GM12878 (cell line): ENCODE measurements around the gene CLDN15. TPM values are rescaled to one million over a fixed set of nuclear protein-coding genes. Genes with fewer than 3 reads are reported as not detected.

Source experiments
- polyA plus RNA-seq, 11 experiments: library from polyadenylated mRNA; depleted of rRNA in 4 of 11; unstranded in 6 of 11; stranded (reverse) in 5 of 11; fragments of >200 nt; fragmentation: Nextera tagmentation in 4 of 11; fragmentation: Illumina TruSeq in 1 of 11; extraction: Ambion mirVana in 4 of 11; extraction: Trizol in 1 of 11; gene quantifications; 1 replicate in 1 of 11; 2 replicates in 10 of 11; pipeline versions ENCODE4 v1.2.1 to v1.2.3, GENCODE V29; 2011 to 2016; ENCODE audit warnings: inconsistent platforms in 2 of 11, missing spikeins in 2 of 11, low read depth in 1 of 11
- small RNA-seq: library from RNA; depleted of rRNA; stranded (forward); fragments of <200 nt; gene quantifications from one replicate; pipeline ENCODE3, GENCODE V24; 2014
- total RNA-seq, 4 experiments: library from RNA; depleted of rRNA in 3 of 4; stranded (reverse); fragments of >200 nt in 3 of 4; fragmentation: Illumina TruSeq in 1 of 4; extraction: Trizol in 1 of 4; gene quantifications; 2 replicates each; pipeline versions ENCODE4 v1.2.1 to v1.2.3, GENCODE V29; 2013 to 2021

Gene CLDN15
- total and polyA plus RNA-seq, 10 of the 15 experiments (the other 5 are each of a cell fraction or from before 2014, with no cell fraction given), result 0.47 to 15.0 (median 6.6) TPM

Small RNAs within 50 kb of the gene (small RNA-seq; reads per million reads assigned to genes)
- gene RNU6-1104P, result not detected

Other genes with a start within 250 kb of the CLDN15 start
Only the 7 nearest of the 12 such genes appear.
- 89.4 and 103 TPM in 2 replicates for gene AP1S1, start 83.3 kb downstream of the CLDN15 start, total RNA-seq (2014; rRNA removed)
- 48.6 and 48.9 TPM in 2 replicates for gene AP1S1, start 83.3 kb downstream of the CLDN15 start, total RNA-seq (2014; rRNA removed; fragmentation: Illumina TruSeq; extraction: Trizol)
- gene AP1S1, start 83.3 kb downstream of the CLDN15 start, total RNA-seq (2021), result 58.5 and 63.5 TPM in 2 replicates
- 103 and 121 TPM in 2 replicates for gene AP1S1, start 83.3 kb downstream of the CLDN15 start, polyA plus RNA-seq (2011; rRNA removed)
- 59.2 and 61.3 TPM in 2 replicates for gene AP1S1, start 83.3 kb downstream of the CLDN15 start, polyA plus RNA-seq (2014; fragmentation: Illumina TruSeq; extraction: Trizol)
- gene AP1S1, start 83.3 kb downstream of the CLDN15 start, polyA plus RNA-seq (2014; fragmentation: Nextera tagmentation; extraction: Ambion mirVana), result 1 to 10 TPM; 2.5 to 7.9 TPM
- 101 and 115 TPM in 2 replicates for gene AP1S1, start 83.3 kb downstream of the CLDN15 start, polyA plus RNA-seq (2014; rRNA removed)
- gene AP1S1, start 83.3 kb downstream of the CLDN15 start, polyA plus RNA-seq (2016; fragmentation: Nextera tagmentation; extraction: Ambion mirVana), result 10 to 100 TPM; 26.3 to 30.7 TPM
- 0.11 TPM in 1 of 2 replicates, not detected in the other for gene VGF, start 72.2 kb downstream of the CLDN15 start, total RNA-seq (2014; rRNA removed)
- 0.09 TPM in 1 of 2 replicates, not detected in the other for gene VGF, start 72.2 kb downstream of the CLDN15 start, total RNA-seq (2014; rRNA removed; fragmentation: Illumina TruSeq; extraction: Trizol)
- 0.11 and 0.23 TPM in 2 replicates for gene VGF, start 72.2 kb downstream of the CLDN15 start, total RNA-seq (2021)
- not detected in 2 replicates for gene VGF, start 72.2 kb downstream of the CLDN15 start, polyA plus RNA-seq (2011; rRNA removed)
- not detected in 2 replicates for gene VGF, start 72.2 kb downstream of the CLDN15 start, polyA plus RNA-seq (2014; fragmentation: Illumina TruSeq; extraction: Trizol)
- not detected for gene VGF, start 72.2 kb downstream of the CLDN15 start, polyA plus RNA-seq (2014; fragmentation: Nextera tagmentation; extraction: Ambion mirVana)
- gene VGF, start 72.2 kb downstream of the CLDN15 start, polyA plus RNA-seq (2014; rRNA removed), result 0.20 TPM in 1 of 2 replicates, not detected in the other
- under 1 TPM; 0.09 to 0.25 TPM for gene VGF, start 72.2 kb downstream of the CLDN15 start, polyA plus RNA-seq (2016; fragmentation: Nextera tagmentation; extraction: Ambion mirVana)
- gene NAT16, start 57.5 kb downstream of the CLDN15 start, total RNA-seq (2014; rRNA removed), result not detected in 2 replicates
- not detected in 2 replicates for gene NAT16, start 57.5 kb downstream of the CLDN15 start, total RNA-seq (2014; rRNA removed; fragmentation: Illumina TruSeq; extraction: Trizol)
- gene NAT16, start 57.5 kb downstream of the CLDN15 start, total RNA-seq (2021), result not detected in 2 replicates
- not detected in 2 replicates for gene NAT16, start 57.5 kb downstream of the CLDN15 start, polyA plus RNA-seq (2011; rRNA removed)
- not detected in 2 replicates for gene NAT16, start 57.5 kb downstream of the CLDN15 start, polyA plus RNA-seq (2014; fragmentation: Illumina TruSeq; extraction: Trizol)
- not detected for gene NAT16, start 57.5 kb downstream of the CLDN15 start, polyA plus RNA-seq (2014; fragmentation: Nextera tagmentation; extraction: Ambion mirVana)
- gene NAT16, start 57.5 kb downstream of the CLDN15 start, polyA plus RNA-seq (2014; rRNA removed), result not detected in 2 replicates
- not detected for gene NAT16, start 57.5 kb downstream of the CLDN15 start, polyA plus RNA-seq (2016; fragmentation: Nextera tagmentation; extraction: Ambion mirVana)
- gene MOGAT3, start 36.8 kb downstream of the CLDN15 start, total RNA-seq (2014; rRNA removed), result not detected in 2 replicates
- not detected in 2 replicates for gene MOGAT3, start 36.8 kb downstream of the CLDN15 start, total RNA-seq (2014; rRNA removed; fragmentation: Illumina TruSeq; extraction: Trizol)
- not detected in 2 replicates for gene MOGAT3, start 36.8 kb downstream of the CLDN15 start, total RNA-seq (2021)
- 0.11 TPM in 1 of 2 replicates, not detected in the other for gene MOGAT3, start 36.8 kb downstream of the CLDN15 start, polyA plus RNA-seq (2011; rRNA removed)
- not detected in 2 replicates for gene MOGAT3, start 36.8 kb downstream of the CLDN15 start, polyA plus RNA-seq (2014; fragmentation: Illumina TruSeq; extraction: Trizol)
- gene MOGAT3, start 36.8 kb downstream of the CLDN15 start, polyA plus RNA-seq (2014; fragmentation: Nextera tagmentation; extraction: Ambion mirVana), result not detected
- gene MOGAT3, start 36.8 kb downstream of the CLDN15 start, polyA plus RNA-seq (2014; rRNA removed), result not detected in 2 replicates
- not detected for gene MOGAT3, start 36.8 kb downstream of the CLDN15 start, polyA plus RNA-seq (2016; fragmentation: Nextera tagmentation; extraction: Ambion mirVana)
- gene PLOD3, start 20.2 kb downstream of the CLDN15 start, total RNA-seq (2014; rRNA removed), result 12.4 and 13.5 TPM in 2 replicates
- 5.3 and 9.2 TPM in 2 replicates for gene PLOD3, start 20.2 kb downstream of the CLDN15 start, total RNA-seq (2014; rRNA removed; fragmentation: Illumina TruSeq; extraction: Trizol)
- gene PLOD3, start 20.2 kb downstream of the CLDN15 start, total RNA-seq (2021), result 25.0 and 27.8 TPM in 2 replicates
- gene PLOD3, start 20.2 kb downstream of the CLDN15 start, polyA plus RNA-seq (2011; rRNA removed), result 15.2 and 17.3 TPM in 2 replicates
- 7.7 and 14.6 TPM in 2 replicates for gene PLOD3, start 20.2 kb downstream of the CLDN15 start, polyA plus RNA-seq (2014; fragmentation: Illumina TruSeq; extraction: Trizol)
- gene PLOD3, start 20.2 kb downstream of the CLDN15 start, polyA plus RNA-seq (2014; fragmentation: Nextera tagmentation; extraction: Ambion mirVana), result 1 to 10 TPM in 1 of 2 experiments, under 1 TPM in 1; 0.53 to 3.2 TPM
- gene PLOD3, start 20.2 kb downstream of the CLDN15 start, polyA plus RNA-seq (2014; rRNA removed), result 15.6 and 20.0 TPM in 2 replicates
- 10 to 100 TPM; 19.6 to 23.0 TPM for gene PLOD3, start 20.2 kb downstream of the CLDN15 start, polyA plus RNA-seq (2016; fragmentation: Nextera tagmentation; extraction: Ambion mirVana)
- 78.6 and 79.2 TPM in 2 replicates for gene ZNHIT1, start 19.6 kb downstream of the CLDN15 start, total RNA-seq (2014; rRNA removed)
- gene ZNHIT1, start 19.6 kb downstream of the CLDN15 start, total RNA-seq (2014; rRNA removed; fragmentation: Illumina TruSeq; extraction: Trizol), result 32.5 and 33.9 TPM in 2 replicates
- gene ZNHIT1, start 19.6 kb downstream of the CLDN15 start, total RNA-seq (2021), result 51.8 and 55.2 TPM in 2 replicates
- 19.2 and 25.7 TPM in 2 replicates for gene ZNHIT1, start 19.6 kb downstream of the CLDN15 start, polyA plus RNA-seq (2011; rRNA removed)
- gene ZNHIT1, start 19.6 kb downstream of the CLDN15 start, polyA plus RNA-seq (2014; fragmentation: Illumina TruSeq; extraction: Trizol), result 7.6 and 30.2 TPM in 2 replicates
- 10 to 100 TPM in 1 of 2 experiments, 1 to 10 TPM in 1; 3.8 to 14.9 TPM for gene ZNHIT1, start 19.6 kb downstream of the CLDN15 start, polyA plus RNA-seq (2014; fragmentation: Nextera tagmentation; extraction: Ambion mirVana)
- 71.4 and 75.9 TPM in 2 replicates for gene ZNHIT1, start 19.6 kb downstream of the CLDN15 start, polyA plus RNA-seq (2014; rRNA removed)
- gene ZNHIT1, start 19.6 kb downstream of the CLDN15 start, polyA plus RNA-seq (2016; fragmentation: Nextera tagmentation; extraction: Ambion mirVana), result 10 to 100 TPM; 77.7 to 78.4 TPM
- 109 and 116 TPM in 2 replicates for gene FIS1, start 7.3 kb upstream of the CLDN15 start, total RNA-seq (2014; rRNA removed)
- 97.9 and 103 TPM in 2 replicates for gene FIS1, start 7.3 kb upstream of the CLDN15 start, total RNA-seq (2014; rRNA removed; fragmentation: Illumina TruSeq; extraction: Trizol)
- gene FIS1, start 7.3 kb upstream of the CLDN15 start, total RNA-seq (2021), result 104 and 110 TPM in 2 replicates
- 66.1 and 95.5 TPM in 2 replicates for gene FIS1, start 7.3 kb upstream of the CLDN15 start, polyA plus RNA-seq (2011; rRNA removed)
- 52.1 and 105 TPM in 2 replicates for gene FIS1, start 7.3 kb upstream of the CLDN15 start, polyA plus RNA-seq (2014; fragmentation: Illumina TruSeq; extraction: Trizol)
- gene FIS1, start 7.3 kb upstream of the CLDN15 start, polyA plus RNA-seq (2014; fragmentation: Nextera tagmentation; extraction: Ambion mirVana), result 10 to 100 TPM; 83.4 to 88.5 TPM
- 127 and 141 TPM in 2 replicates for gene FIS1, start 7.3 kb upstream of the CLDN15 start, polyA plus RNA-seq (2014; rRNA removed)
- gene FIS1, start 7.3 kb upstream of the CLDN15 start, polyA plus RNA-seq (2016; fragmentation: Nextera tagmentation; extraction: Ambion mirVana), result 100 to 1,000 TPM; 147 to 149 TPM